Ovary (tissue), 9 donors: Measurements from ENCODE around the gene GNB1L. TPM values are rescaled to one million over a fixed set of nuclear protein-coding genes. Genes with fewer than 3 reads are reported as not detected.

Source experiments
- DNase-seq, 5 donors: peaks; one replicate each; pipeline ENCODE4 v3.0.0-alpha.2; 2019 to 2020
- H3K27ac ChIP-seq, 2 donors: fragments of 200-600 bp; one replicate each; pipeline versions ENCODE4 v1.5.1 to v1.8.0; 2019 to 2022
- H3K27me3 ChIP-seq: fragments of 200-600 bp; one replicate; pipeline ENCODE4 v1.8.0; 2022
- H3K36me3 ChIP-seq: fragments of 200-600 bp; sonication (generic); one replicate; pipeline ENCODE4 v1.5.1; 2019
- H3K4me1 ChIP-seq: one replicate; pipeline ENCODE4 v1.8.1; 2013; ENCODE audit warnings: mild to moderate bottlenecking, moderate library complexity; ENCODE audit not compliant: insufficient read depth
- H3K4me3 ChIP-seq: fragments of 200-600 bp; sonication (generic); one replicate; pipeline ENCODE4 v1.5.1; 2017
- H3K9me3 ChIP-seq, 2 donors: fragments of 200-600 bp in 1 of 2; sonication (generic) in 1 of 2; one replicate each; pipeline versions ENCODE4 v1.5.1 to v1.8.1; 2013 to 2019; ENCODE audit warnings: mild to moderate bottlenecking in 1 of 2, moderate library complexity in 1 of 2
- CTCF ChIP-seq, 3 donors: fragments of 450-650 bp in 2 of 3; fragments of 200-600 bp in 1 of 3; IDR thresholded peaks; one replicate each; pipeline versions ENCODE4 v1.5.1 to v1.8.0; 2016 to 2022; ENCODE audit warnings: antibody characterized with exemption in 3 of 3, mild to moderate bottlenecking in 1 of 3
- EP300 ChIP-seq: sonication (generic); formaldehyde crosslinking; IDR thresholded peaks from one replicate; pipeline ENCODE4 v1.6.1; 2017; ENCODE audit warnings: antibody characterized with exemption
- POLR2A ChIP-seq: fragments of 450-650 bp; IDR thresholded peaks from one replicate; pipeline ENCODE4 v1.6.1; 2017; ENCODE audit warnings: antibody characterized with exemption, mild to moderate bottlenecking, moderate library complexity
- WGBS, 3 donors: extraction: QIAGEN DNeasy Blood & Tissue Kit in 1 of 3; methylation state at CpG; one replicate each; pipeline versions ENCODE4 v1.1.5 to v1.1.7; 2013 to 2017; 5-methylcytosine and 5-hydroxymethylcytosine counted together
- intact Hi-C, 4 donors: fragments of 100-400 bp; cut with DNase I; formaldehyde crosslinking; loops; one replicate each; pipeline versions ENCODE4 v1.11.0 to v1.15.1; 2022 to 2023
- polyA plus RNA-seq, 2 donors: library from polyadenylated mRNA; stranded (reverse); fragments of 200-250 nt in 1 of 2; fragments of 350-450 nt in 1 of 2; fragmentation: Illumina TruSeq in 1 of 2; extraction: RNeasy Lipid Tissue Mini Kit (QIAGEN cat#74804) in 1 of 2; gene quantifications; one replicate each; pipeline ENCODE4 v1.2.3, GENCODE V29; 2013 to 2014
- total RNA-seq, 7 donors: library from RNA; depleted of rRNA in 2 of 7; stranded (reverse); fragments of >200 nt in 2 of 7; fragmentation: NEBNext Ultra II Directional in 3 of 7; extraction: Animal tissue kit (Norgen Biotek cat#: 25700) in 3 of 7; gene quantifications; one replicate each; pipeline versions ENCODE4 v1.1.0 to v1.2.4, GENCODE V29; 2016 to 2023
- donor health status: DM: no; HTN: no; CAD: no; lungs with moderate emphysema.
- donor health status: DM: no; HTN: no; CAD: no.
- donor health status: Bipolar disorder and iron deficiency.
- donor health status: DM: yes; HTN: yes; CAD: no.
- donor health status: DM: no; HTN: no; CAD: no.
- donor health status: DM: yes; HTN: yes; CAD: no.

GNB1L gene
- total and polyA plus RNA-seq, 9 donors: 3.1 to 14.9 (median 5.8) TPM; not detected in 1

DNA sequence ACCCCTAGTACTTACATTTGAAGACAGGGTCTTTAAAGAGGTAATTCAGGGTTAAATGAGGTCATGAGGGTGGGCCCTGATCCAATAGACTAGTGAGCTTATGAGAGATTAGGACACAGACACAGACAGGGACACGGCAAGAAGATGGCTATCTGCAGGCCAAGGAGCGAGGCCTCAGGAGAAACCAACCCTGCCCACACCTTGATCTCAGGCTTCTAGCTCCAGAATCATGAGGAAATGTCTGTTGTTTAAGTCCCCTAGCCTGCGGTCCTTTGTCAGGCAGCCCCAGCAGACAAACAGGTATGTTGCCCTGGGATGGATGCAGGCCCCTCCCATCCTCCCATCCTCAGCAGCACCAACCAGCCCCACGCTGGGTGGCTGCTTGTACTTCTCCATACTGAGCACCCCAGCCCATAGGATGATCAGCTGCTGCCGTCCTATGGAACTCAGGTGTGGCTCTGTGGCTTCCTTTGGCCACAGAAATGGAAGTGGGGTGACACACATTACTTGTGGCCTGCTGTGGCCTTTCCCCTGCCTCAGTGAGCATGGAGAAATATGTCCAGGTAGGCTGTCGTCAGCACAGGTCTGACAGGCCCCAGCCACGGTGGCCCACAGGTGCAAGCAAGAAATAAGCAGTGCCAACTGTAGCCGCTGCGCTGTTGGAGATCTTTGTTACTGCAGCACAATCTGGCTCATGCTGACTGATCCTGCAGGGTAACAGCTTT, 7.9 kb downstream of the GNB1L start:
- no peak for TF ChIP-seq POLR2A
- TF ChIP-seq CTCF (IDR thresholded peaks at IDR 0.05): no peak
- TF ChIP-seq EP300: no peak
- Histone ChIP-seq H3K4me3 (no peak overlapping the region), H3K9me3 (no peaks in the 10 kb centered on the region), H3K27ac (no peak overlapping the region), H3K36me3 (no peaks in the 10 kb centered on the region), H3K27me3 (no peaks in the 10 kb centered on the region), H3K4me1 (no peaks in the 10 kb centered on the region)
- 88 to 93% (median 92%) methylated on average over 9 of the region's 9 CpGs for WGBS, 3 donors
- no peak for DNase-seq
- intact Hi-C loops: loop anchor here in 1 of 4 donors (10.0 kb wide), 1 partner anchor 58 kb away; no protein-coding TSS in a partner anchor

- Histone ChIP-seq H3K27me3 (no peaks in the 10 kb centered on the region), H3K27ac (no peak overlapping the region), H3K4me1 (no peaks in the 10 kb centered on the region), H3K4me3 (no peak overlapping the region), H3K9me3 (no peaks in the 10 kb centered on the region), H3K36me3 (no peaks in the 10 kb centered on the region)
- DNase-seq: no peak
- 64 to 69% (median 69%) methylated on average over 8 of the region's 8 CpGs for WGBS, 3 donors
- TF ChIP-seq CTCF (IDR thresholded peaks at IDR 0.05) (no peak), POLR2A (no peak), EP300 (no peak)
- intact Hi-C loops: loop anchor here in 1 of 4 donors (10.0 kb wide), 1 partner anchor 60 kb away; no protein-coding TSS in a partner anchor
Measured at GRCh38 chr22:19845054-19845722, 9.5 kb downstream of the GNB1L start.

- Histone ChIP-seq H3K9me3 (no peaks in the 10 kb centered on the region), H3K27ac (no peak overlapping the region), H3K4me3 (no peak overlapping the region), H3K36me3 (no peaks in the 10 kb centered on the region), H3K4me1 (no peaks in the 10 kb centered on the region), H3K27me3 (no peaks in the 10 kb centered on the region)
- TF ChIP-seq POLR2A (no peak), CTCF (IDR thresholded peaks at IDR 0.05) (no peak), EP300 (no peak)
- intact Hi-C loops: loop anchor here in 1 of 4 donors (10.0 kb wide), 1 partner anchor 60 kb away; no protein-coding TSS in a partner anchor
- no peak for DNase-seq
- 60 to 70% (median 67%) methylated on average over 18 of the region's 18 CpGs for WGBS, 3 donors
Measured at GRCh38 chr22:19844377-19845053, 10.2 kb downstream of the GNB1L start.

DNA sequence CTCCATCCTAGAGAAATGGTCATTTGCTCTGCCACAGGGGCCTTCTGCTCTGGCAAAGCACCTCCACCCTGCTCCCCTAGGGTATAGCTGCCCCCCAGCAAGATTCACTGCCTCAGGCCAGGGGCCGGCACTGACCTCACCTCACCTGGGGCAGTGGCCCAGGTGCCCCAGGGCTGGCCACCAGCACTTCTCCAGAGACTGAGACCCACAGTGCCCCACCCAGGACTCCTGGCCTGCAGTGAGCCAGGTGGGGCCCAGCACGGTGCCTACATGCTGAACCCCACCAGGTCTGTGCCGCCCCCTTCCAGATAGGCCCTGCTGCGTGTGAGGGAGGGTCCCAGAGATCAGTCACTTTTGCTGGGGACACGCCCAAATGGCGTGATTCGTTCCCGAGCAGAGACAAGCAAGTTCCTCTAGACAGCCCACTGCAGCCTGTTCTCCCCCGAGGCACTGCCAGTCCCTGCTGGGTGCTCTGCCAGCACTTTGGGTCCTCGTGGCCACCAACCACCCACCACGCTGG, 10.8 kb downstream of the GNB1L start:
- H3K27me3 ChIP-seq: no peaks in the 10 kb centered on the region
- 83 to 93% (median 88%) methylated on average over 11 of the region's 11 CpGs for WGBS, 3 donors
- no peaks in the 10 kb centered on the region for H3K9me3 ChIP-seq
- TF ChIP-seq CTCF (IDR thresholded peaks at IDR 0.05) (no peak), POLR2A (no peak)
- no peak for DNase-seq
- H3K4me1 ChIP-seq: no peaks in the 10 kb centered on the region
- H3K4me3 ChIP-seq: no peak overlapping the region
- H3K36me3 ChIP-seq: no peaks in the 10 kb centered on the region
- intact Hi-C loops: loop anchor here in 1 of 4 donors (10.0 kb wide), 1 partner anchor 61 kb away; no protein-coding TSS in a partner anchor
- no peak overlapping the region for H3K27ac ChIP-seq
